CD8-positive, alpha-beta memory T cell (primary cell): ENCODE results near the gene MEF2B. TPM values are rescaled to one million over a fixed set of nuclear protein-coding genes. Genes with fewer than 3 reads are reported as not detected.
"Not testable (repeated sequence)": the region's sequence is repeated elsewhere in the genome, so short reads cannot be mapped to it uniquely, and the experiment has no call there.

ENCODE experiments used
- CTCF ChIA-PET: fragments of 350-600 bp; sonication (Branson Sonifier 250); formaldehyde crosslinking; loops from one replicate; lab custom pipeline; 2021; ENCODE audit warnings: antibody characterized with exemption; lab: Charles Lee
- POLR2A ChIA-PET: fragments of 350-600 bp; sonication (Branson Sonifier 250); formaldehyde crosslinking; loops from one replicate; lab custom pipeline; 2021; ENCODE audit warnings: antibody characterized with exemption; lab: Charles Lee
- DNase-seq, 5 donors: peaks; one replicate each; pipeline versions ENCODE4 v3.0.0 to v3.0.0-alpha.2; 2020 to 2022; ENCODE audit warnings: mixed read lengths in 1 of 5
- H3K27ac ChIP-seq: one replicate; pipeline ENCODE4 v1.7.0; 2013; ENCODE audit warnings: low read depth, mild to moderate bottlenecking, low read length, moderate library complexity
- H3K27me3 ChIP-seq: 2 replicates; pipeline ENCODE4 v1.7.0; 2013; ENCODE audit warnings: low read length, mild to moderate bottlenecking; ENCODE audit not compliant: insufficient read depth, poor library complexity, severe bottlenecking
- H3K36me3 ChIP-seq: 2 replicates; pipeline ENCODE4 v1.7.0; 2013; ENCODE audit warnings: mild to moderate bottlenecking, low read length, moderate library complexity; ENCODE audit not compliant: insufficient read depth
- H3K4me1 ChIP-seq: 2 replicates; pipeline ENCODE4 v1.7.0; 2013; ENCODE audit warnings: mild to moderate bottlenecking, low read length, moderate library complexity; ENCODE audit not compliant: insufficient read depth
- H3K4me3 ChIP-seq: 2 replicates; pipeline ENCODE4 v1.7.0; 2013; ENCODE audit warnings: mild to moderate bottlenecking, low read length
- H3K9me3 ChIP-seq: 2 replicates; pipeline ENCODE4 v1.7.0; 2013; ENCODE audit warnings: mild to moderate bottlenecking, low read length
- H3K27ac Mint-ChIP-seq, 8 donors: one replicate each; pipeline ENCODE4 v1.8.0; 2020 to 2021; ENCODE audit warnings: mixed read lengths in 8 of 8, mild to moderate bottlenecking in 6 of 8, inconsistent platforms in 3 of 8, moderate library complexity in 3 of 8
- H3K27me3 Mint-ChIP-seq, 2 donors: one replicate each; pipeline ENCODE4 v1.8.0; 2020 to 2021; ENCODE audit warnings: mixed read lengths in 2 of 2, mild to moderate bottlenecking in 1 of 2, moderate library complexity in 1 of 2
- H3K36me3 Mint-ChIP-seq, 3 donors: one replicate each; pipeline ENCODE4 v1.8.0; 2020 to 2021; ENCODE audit warnings: mixed read lengths in 3 of 3, inconsistent platforms in 1 of 3, mild to moderate bottlenecking in 1 of 3
- H3K4me1 Mint-ChIP-seq, 3 donors: one replicate each; pipeline ENCODE4 v1.8.0; 2020 to 2021; ENCODE audit warnings: mixed read lengths in 3 of 3, inconsistent platforms in 1 of 3, mild to moderate bottlenecking in 1 of 3
- H3K4me3 Mint-ChIP-seq, 7 donors: one replicate each; pipeline ENCODE4 v1.8.0; 2020 to 2021; ENCODE audit warnings: mixed read lengths in 7 of 7, mild to moderate bottlenecking in 6 of 7, moderate library complexity in 4 of 7, inconsistent platforms in 2 of 7
- H3K9me3 Mint-ChIP-seq, 5 donors: one replicate each; pipeline ENCODE4 v1.8.0; 2020 to 2022; ENCODE audit warnings: mixed read lengths in 5 of 5, mild to moderate bottlenecking in 3 of 5, moderate library complexity in 2 of 5, inconsistent platforms in 1 of 5
- polyA plus RNA-seq: library from polyadenylated mRNA; unstranded; fragments of 300-500 nt; fragmentation: Illumina TruSeq; gene quantifications from one replicate; pipeline ENCODE4 v1.2.3, GENCODE V29; 2021
- total RNA-seq, 2 experiments: library from RNA; stranded (reverse); gene quantifications; one replicate each; pipeline ENCODE4 v1.2.3, GENCODE V29; 2021

The MEF2B gene
- total and polyA plus RNA-seq, 3 experiments from 2014 or later: 1.5 to 2.0 TPM; not detected in 1

DNA sequence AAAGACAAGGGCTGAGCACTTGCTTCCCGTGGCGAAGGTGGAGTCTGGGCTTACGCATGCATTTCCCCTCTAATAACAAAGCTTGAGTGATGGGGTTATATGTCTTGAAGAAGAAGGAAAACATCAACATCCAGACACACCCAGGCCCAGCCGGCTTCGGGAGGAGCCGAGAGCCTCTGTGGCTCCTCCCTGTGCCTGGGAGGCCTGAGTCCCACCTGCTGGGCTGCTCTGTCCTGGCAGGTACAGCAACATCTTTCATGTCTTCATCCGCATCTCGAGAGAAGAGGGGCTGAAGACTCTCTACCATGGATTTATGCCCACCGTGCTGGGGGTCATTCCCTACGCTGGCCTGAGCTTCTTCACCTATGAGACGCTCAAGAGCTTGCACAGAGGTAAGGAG lies 62.4 kb downstream of the MEF2B start:
- Mint-ChIP-seq H3K27ac (no peak overlapping the region), H3K27me3 (no peaks in the 10 kb centered on the region), H3K36me3 (peaks cover 0 to 23% (median 0%) of the 10 kb centered on the region in 3 donors), H3K4me3 (no peak overlapping the region), H3K4me1 (peaks cover 0 to 16% (median 7%) of the 10 kb centered on the region in 3 donors), H3K9me3 (no peaks in the 10 kb centered on the region)
- H3K4me1 ChIP-seq: no peaks in the 10 kb centered on the region
- no peak for DNase-seq
- ChIA-PET CTCF (no interaction called here), POLR2A (interaction anchor here (0.7 kb wide), 1 partner anchor 1561 kb away, joined by 3 read pairs; no protein-coding TSS in a partner anchor)
- no peaks in the 10 kb centered on the region for H3K36me3 ChIP-seq
- H3K9me3 ChIP-seq: no peaks in the 10 kb centered on the region
- H3K27me3 ChIP-seq: no peaks in the 10 kb centered on the region
- no peak overlapping the region for H3K4me3 ChIP-seq
- H3K27ac ChIP-seq: no peak overlapping the region

- H3K4me3 Mint-ChIP-seq, DNase-seq, H3K27ac ChIP-seq, H3K27me3 ChIP-seq, H3K27me3 Mint-ChIP-seq, H3K9me3 Mint-ChIP-seq, H3K36me3 ChIP-seq, H3K4me3 ChIP-seq, H3K4me1 ChIP-seq, POLR2A ChIA-PET, H3K9me3 ChIP-seq, CTCF ChIA-PET: not testable (repeated sequence)
- H3K27ac Mint-ChIP-seq: peak overlapping the region in 1 of 8 donors; percentile 47
- H3K4me1 Mint-ChIP-seq: peaks cover 0 to 12% (median 6%) of the 10 kb centered on the region in 3 donors
- H3K36me3 Mint-ChIP-seq: peaks cover 0 to 23% (median 0%) of the 10 kb centered on the region in 3 donors
Measured at GRCh38 chr19:19106938-19107337, 63.1 kb downstream of the MEF2B start.

DNA sequence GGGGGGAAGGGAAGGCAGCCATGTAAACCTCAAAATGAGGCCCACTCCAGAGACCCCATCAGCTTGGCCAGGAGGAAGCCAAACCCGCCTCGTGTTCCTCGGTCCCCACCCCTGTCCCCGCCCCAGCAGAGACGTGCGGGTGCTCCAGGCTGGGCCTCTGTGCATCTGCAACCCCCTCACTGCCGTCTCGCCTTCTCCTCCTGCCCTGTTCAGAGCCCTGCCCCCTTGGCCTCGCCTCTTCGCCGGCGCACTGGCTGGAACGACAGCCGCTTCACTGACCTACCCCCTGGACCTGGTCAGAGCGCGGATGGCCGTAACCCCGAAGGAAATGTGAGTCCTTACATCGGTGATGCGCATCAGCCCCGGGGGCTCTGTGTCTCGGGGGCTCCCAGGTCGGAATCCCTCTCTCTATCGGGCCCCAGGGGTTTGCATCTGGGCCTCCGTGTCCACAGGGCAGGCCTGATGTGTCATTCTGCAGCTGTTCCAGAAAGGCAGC lies 64.0 kb downstream of the MEF2B start:
- H3K27ac ChIP-seq: no peak overlapping the region
- DNase-seq: no peak
- Mint-ChIP-seq H3K27me3 (no peaks in the 10 kb centered on the region), H3K4me3 (no peak overlapping the region), H3K9me3 (no peaks in the 10 kb centered on the region), H3K27ac (no peak overlapping the region), H3K36me3 (peaks cover 0 to 29% (median 0%) of the 10 kb centered on the region in 3 donors), H3K4me1 (peaks cover 0 to 7% (median 3%) of the 10 kb centered on the region in 3 donors)
- H3K36me3 ChIP-seq: no peaks in the 10 kb centered on the region
- POLR2A ChIA-PET: no interaction called here
- CTCF ChIA-PET: no interaction called here
- no peak overlapping the region for H3K4me3 ChIP-seq
- no peaks in the 10 kb centered on the region for H3K27me3 ChIP-seq
- H3K9me3 ChIP-seq: no peaks in the 10 kb centered on the region
- H3K4me1 ChIP-seq: no peaks in the 10 kb centered on the region

DNA sequence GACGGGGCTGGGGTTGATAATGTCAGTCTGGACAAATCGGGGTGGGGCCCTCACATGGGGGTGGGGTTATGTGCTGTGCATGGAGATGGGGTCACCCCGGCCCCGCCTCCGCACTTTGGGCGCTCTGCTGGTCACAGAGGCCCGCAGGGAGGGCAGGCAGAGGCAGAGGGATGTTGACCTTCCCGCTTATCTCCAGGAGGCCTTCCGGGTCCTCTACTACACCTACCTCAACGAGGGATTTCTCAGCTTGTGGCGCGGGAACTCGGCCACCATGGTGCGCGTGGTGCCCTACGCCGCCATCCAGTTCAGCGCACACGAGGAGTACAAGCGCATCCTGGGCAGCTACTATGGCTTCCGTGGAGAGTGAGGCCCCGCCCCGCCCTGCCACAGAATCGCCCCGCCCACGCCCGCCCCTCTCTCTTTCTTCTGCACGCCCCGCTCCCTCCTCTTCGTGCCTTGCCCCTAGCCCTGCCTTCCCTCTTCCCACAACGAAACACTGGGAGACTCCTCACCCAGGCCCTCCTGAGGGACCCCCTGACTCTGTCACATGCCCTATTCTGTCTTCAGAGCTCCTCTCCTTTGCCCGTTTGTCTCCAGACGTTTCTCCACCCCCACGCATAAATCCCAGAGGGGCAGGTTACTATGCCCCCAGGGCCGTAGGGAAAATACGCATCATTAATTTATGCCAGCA lies 64.6 kb downstream of the MEF2B start:
- no peak overlapping the region for H3K4me3 Mint-ChIP-seq
- no peaks in the 10 kb centered on the region for H3K36me3 ChIP-seq
- H3K27ac ChIP-seq: peak overlapping the region; percentile 16
- H3K36me3 Mint-ChIP-seq: peaks cover 0 to 35% (median under 1%) of the 10 kb centered on the region in 3 donors
- no peak for DNase-seq
- no peaks in the 10 kb centered on the region for H3K27me3 ChIP-seq
- no peaks in the 10 kb centered on the region for H3K4me1 ChIP-seq
- peaks cover 0 to 4% (median 3%) of the 10 kb centered on the region in 3 donors for H3K4me1 Mint-ChIP-seq
- no peaks in the 10 kb centered on the region for H3K9me3 ChIP-seq
- no peaks in the 10 kb centered on the region for H3K9me3 Mint-ChIP-seq
- no peak overlapping the region for H3K4me3 ChIP-seq
- ChIA-PET CTCF (no interaction called here), POLR2A (no interaction called here)
- H3K27me3 Mint-ChIP-seq: no peaks in the 10 kb centered on the region
- H3K27ac Mint-ChIP-seq: peak overlapping the region in 1 of 8 donors; percentile 43

DNA sequence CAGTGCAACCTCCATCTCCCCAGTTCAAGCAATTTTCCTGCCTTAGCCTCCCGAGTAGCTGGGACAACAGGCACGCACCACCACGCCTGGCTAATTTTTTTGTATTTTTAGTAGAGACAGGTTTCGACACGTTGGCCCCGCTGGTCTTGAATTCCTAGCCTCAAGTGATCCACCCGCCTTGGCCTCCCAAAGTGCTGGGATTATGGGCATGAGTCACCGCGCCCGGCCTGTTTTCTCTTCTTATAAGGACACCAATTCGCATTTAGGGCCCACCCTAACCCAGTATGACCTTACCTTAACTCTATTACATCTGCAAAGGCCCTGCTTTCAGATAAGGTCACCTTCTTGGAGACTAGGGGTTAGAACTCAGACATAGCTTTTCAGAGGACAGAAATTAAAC lies 66.9 kb downstream of the MEF2B start:
- ChIA-PET POLR2A (no interaction called here), CTCF (no interaction called here)
- no peak overlapping the region for H3K27ac Mint-ChIP-seq
- Histone ChIP-seq H3K36me3 (no peaks in the 10 kb centered on the region), H3K4me1 (no peaks in the 10 kb centered on the region), H3K9me3 (no peaks in the 10 kb centered on the region), H3K27me3 (no peaks in the 10 kb centered on the region), H3K27ac (no peak overlapping the region), H3K4me3 (no peak overlapping the region)
- H3K4me3 Mint-ChIP-seq: no peak overlapping the region
- no peaks in the 10 kb centered on the region for H3K9me3 Mint-ChIP-seq
- H3K4me1 Mint-ChIP-seq: peaks cover 0 to 3% (median 0%) of the 10 kb centered on the region in 3 donors
- H3K27me3 Mint-ChIP-seq: no peaks in the 10 kb centered on the region
- peaks cover 0 to 45% (median 2%) of the 10 kb centered on the region in 3 donors for H3K36me3 Mint-ChIP-seq
- DNase-seq: no peak

- H3K36me3 ChIP-seq, H3K9me3 Mint-ChIP-seq, H3K4me3 ChIP-seq, H3K27ac ChIP-seq, H3K27me3 Mint-ChIP-seq, DNase-seq, H3K27ac Mint-ChIP-seq, H3K4me1 ChIP-seq, POLR2A ChIA-PET, H3K4me3 Mint-ChIP-seq, H3K4me1 Mint-ChIP-seq, H3K9me3 ChIP-seq, H3K27me3 ChIP-seq, CTCF ChIA-PET: not testable (repeated sequence)
- H3K36me3 Mint-ChIP-seq: peaks cover 0 to 45% (median 5%) of the 10 kb centered on the region in 3 donors
Measured at GRCh38 chr19:19102566-19102965, 67.5 kb downstream of the MEF2B start.

DNA sequence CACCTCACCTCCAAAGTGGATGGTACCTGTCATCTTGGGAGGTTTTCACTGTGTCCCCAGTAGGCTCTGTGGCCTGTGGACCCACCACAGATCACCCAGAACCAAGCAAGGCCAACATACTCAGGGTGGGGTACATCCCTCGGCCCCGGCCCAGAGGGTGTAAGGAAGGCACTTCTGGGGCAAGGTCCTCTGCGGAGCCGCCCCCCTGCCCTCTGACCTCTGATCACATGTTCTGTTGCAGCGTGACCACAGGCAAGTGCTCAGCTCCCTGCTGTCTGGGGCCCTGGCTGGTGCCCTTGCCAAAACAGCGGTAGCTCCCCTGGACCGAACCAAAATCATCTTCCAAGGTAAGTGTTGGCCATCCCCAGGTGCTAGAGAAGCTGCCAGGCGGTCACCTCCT lies 68.5 kb downstream of the MEF2B start:
- Histone ChIP-seq H3K27me3 (no peaks in the 10 kb centered on the region), H3K27ac (no peak overlapping the region), H3K4me1 (no peaks in the 10 kb centered on the region), H3K9me3 (no peaks in the 10 kb centered on the region), H3K4me3 (no peak overlapping the region), H3K36me3 (no peaks in the 10 kb centered on the region)
- Mint-ChIP-seq H3K27me3 (no peaks in the 10 kb centered on the region), H3K9me3 (no peaks in the 10 kb centered on the region), H3K4me1 (peaks cover 0 to 3% (median 0%) of the 10 kb centered on the region in 3 donors), H3K4me3 (no peak overlapping the region), H3K36me3 (peaks cover 0 to 48% (median 5%) of the 10 kb centered on the region in 3 donors), H3K27ac (no peak overlapping the region)
- POLR2A ChIA-PET: no interaction called here
- CTCF ChIA-PET: no interaction called here
- no peak for DNase-seq

DNA sequence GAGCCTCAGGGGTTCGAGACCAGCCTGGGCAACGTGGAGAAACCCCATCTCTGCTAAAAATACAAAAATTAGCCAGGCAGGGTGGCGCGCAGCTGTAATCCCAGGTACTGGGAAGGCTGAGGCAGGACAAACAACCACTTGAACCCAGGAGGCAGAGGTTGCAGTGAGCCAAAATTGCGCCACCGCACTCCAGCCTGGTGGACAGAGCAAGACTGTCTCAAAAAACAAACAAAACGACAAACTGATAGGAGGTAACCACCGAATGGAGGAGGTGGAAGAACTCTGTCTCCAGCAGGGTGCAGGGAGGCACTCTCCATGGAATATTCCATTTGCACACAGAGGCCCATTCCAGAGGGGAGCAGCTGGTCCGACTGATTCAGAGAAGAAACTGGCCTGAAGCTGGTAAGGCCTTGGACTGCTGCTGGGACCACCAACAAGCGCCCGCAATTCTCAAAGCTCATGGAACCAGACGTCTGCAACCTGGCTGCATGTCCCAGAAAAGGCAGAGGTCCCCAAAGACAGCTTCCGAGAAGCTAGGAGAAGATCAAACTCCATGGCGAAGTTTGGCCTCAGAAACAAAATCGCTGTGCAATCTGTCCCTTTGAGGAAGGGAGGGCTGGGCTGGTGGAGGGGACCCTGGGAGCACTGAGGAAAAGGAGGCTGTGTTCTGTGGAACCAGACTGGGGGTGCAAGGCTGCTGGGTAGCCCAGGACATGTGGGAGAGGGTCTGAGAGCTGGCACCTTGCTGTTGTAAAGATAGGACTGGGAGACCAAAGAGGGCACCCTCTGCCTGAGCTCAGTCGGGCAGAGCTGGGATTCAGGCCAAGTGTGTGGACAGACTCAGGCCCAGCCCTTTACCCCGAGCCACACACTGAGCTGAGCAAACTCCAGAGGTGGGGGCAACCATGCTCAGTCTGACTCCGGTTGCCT lies 71.1 kb downstream of the MEF2B start:
- Histone ChIP-seq H3K4me3 (no peak overlapping the region), H3K27me3 (no peaks in the 10 kb centered on the region), H3K27ac (no peak overlapping the region), H3K4me1 (no peaks in the 10 kb centered on the region), H3K36me3 (no peaks in the 10 kb centered on the region), H3K9me3 (no peaks in the 10 kb centered on the region)
- ChIA-PET POLR2A (no interaction called here), CTCF (no interaction called here)
- DNase-seq: no peak
- H3K27ac Mint-ChIP-seq: no peak overlapping the region
- H3K36me3 Mint-ChIP-seq: peaks cover 0 to 47% (median 5%) of the 10 kb centered on the region in 3 donors
- no peaks in the 10 kb centered on the region for H3K27me3 Mint-ChIP-seq
- H3K4me3 Mint-ChIP-seq: no peak overlapping the region
- H3K4me1 Mint-ChIP-seq: peaks cover 0 to 3% (median 0%) of the 10 kb centered on the region in 3 donors
- H3K9me3 Mint-ChIP-seq: no peaks in the 10 kb centered on the region
